ENCODE data around the gene CACNA1C. TPM values are rescaled to one million over a fixed set of nuclear protein-coding genes. Genes with fewer than 3 reads are reported as not detected.

The CACNA1C gene
- total RNA-seq, 1 experiment from 2014 or later: 1.1 TPM

GRCh38 chr12:2120982-2121758, 68.4 kb downstream of the CACNA1C start:
- no peak overlapping the region for H3K4ac ChIP-seq (ENCODE audit: low read depth, low read length)
- H3K4me1 ChIP-seq (ENCODE audit: insufficient read depth, low read length): no peaks in the 10 kb centered on the region
- no peaks in the 10 kb centered on the region; a peak in 1 of 7 replicates for H3K36me3 Mint-ChIP-seq (ENCODE audit: insufficient read depth in 1 of 3, low read depth in 3 of 3)
- H3K79me1 ChIP-seq (ENCODE audit: insufficient read depth, low read depth, low read length, poor library complexity, severe bottlenecking): no peaks in the 10 kb centered on the region
- H3T11ph ChIP-seq (ENCODE audit: low read length): no peak overlapping the region
- no peak overlapping the region for H2AFZ ChIP-seq (ENCODE audit: low read length)
- no peak overlapping the region for H3K27ac Mint-ChIP-seq
- no peaks in the 10 kb centered on the region for H3K9me3 ChIP-seq (ENCODE audit: control insufficient read depth, low read depth, low read length)
- H3K27ac ChIP-seq (ENCODE audit: insufficient read length, low read depth, low read length): no peak overlapping the region
- H2BK20ac ChIP-seq (ENCODE audit: low read depth, low read length, poor library complexity, severe bottlenecking): no peak overlapping the region
- H3K9me3 Mint-ChIP-seq: no peaks in the 10 kb centered on the region
- no peak overlapping the region for H3K4me3 Mint-ChIP-seq
- no peaks in the 10 kb centered on the region for H4K20me1 ChIP-seq (ENCODE audit: control insufficient read depth, insufficient read depth, insufficient read length)
- H3K4me2 ChIP-seq (ENCODE audit: insufficient read depth, insufficient read length, low read length): no peak overlapping the region
- H2BK5ac ChIP-seq (ENCODE audit: insufficient read length, low read length): no peak overlapping the region
- H3K18ac ChIP-seq (ENCODE audit: insufficient read length, low read depth, low read length): no peak overlapping the region
- no peaks in the 10 kb centered on the region for H3K27me3 Mint-ChIP-seq (ENCODE audit: low read depth)
- no peak overlapping the region for H3K23ac ChIP-seq (ENCODE audit: insufficient read length, low read depth, low read length)
- no CpG with 5 or more reads among the region's 20 CpGs for WGBS (ENCODE audit: extremely low coverage, insufficient read length, low lambda C conversion rate)
- no peak overlapping the region for H4K91ac ChIP-seq (ENCODE audit: insufficient read length, low read depth, low read length)
- no peak overlapping the region for H4K8ac ChIP-seq (replicated peaks; ENCODE audit: insufficient read length, low read depth, low read length)
- H2BK15ac ChIP-seq (ENCODE audit: low read depth, low read length): no peak overlapping the region
- no peak overlapping the region for H3K56ac ChIP-seq (ENCODE audit: insufficient read length, low read depth, low read length)
- H2AK5ac ChIP-seq (ENCODE audit: insufficient read length, low read length): no peak overlapping the region
- H3K79me2 ChIP-seq (ENCODE audit: insufficient read depth, low read length): no peaks in the 10 kb centered on the region
- no peak overlapping the region for H3K9ac ChIP-seq (ENCODE audit: extremely low read depth, insufficient read length, low read length)
- no peak overlapping the region for H2BK12ac ChIP-seq (ENCODE audit: insufficient read length, low read depth, low read length)
- H3K23me2 ChIP-seq (ENCODE audit: insufficient read length, low read depth, low read length, poor library complexity, severe bottlenecking): no peaks in the 10 kb centered on the region
- no peak overlapping the region for H3K14ac ChIP-seq (ENCODE audit: insufficient read depth, low read length)
- no peak overlapping the region for H4K5ac ChIP-seq (ENCODE audit: insufficient read length, low read depth, low read length)
- H3K4me1 Mint-ChIP-seq: peaks cover 3 to 6% of the 10 kb centered on the region in 2 experiments; a peak in 1 of 4 replicates
- H3K27me3 ChIP-seq (ENCODE audit: insufficient read depth, low read length): no peaks in the 10 kb centered on the region
- no peak for TF ChIP-seq CTCF (conservative IDR thresholded peaks at IDR 0.05)
- no peak overlapping the region for H2BK120ac ChIP-seq (ENCODE audit: low read depth, low read length, poor library complexity, severe bottlenecking)
- DNase-seq: no peak

Data from H9 (cell line).